Activated T-cell treated with anti-CD3 and anti-CD28 coated beads for 24 hours (primary cell): Measurements from ENCODE around the gene SLC2A9.
"Not testable (repeated sequence)": the region's sequence is repeated elsewhere in the genome, so short reads cannot be mapped to it uniquely, and the experiment has no call there.

Source experiments
- DNase-seq: peaks from one replicate; pipeline ENCODE4 v3.0.0-alpha.2; 2020; ENCODE audit warnings: low read depth

The SLC2A9 gene

GRCh38 chr4:9926586-9926985, 94.7 kb downstream of the SLC2A9 start:
- DNase-seq: no peak

- DNase-seq: no peak
Measured at GRCh38 chr4:9925750-9926439, 95.4 kb downstream of the SLC2A9 start.

DNA sequence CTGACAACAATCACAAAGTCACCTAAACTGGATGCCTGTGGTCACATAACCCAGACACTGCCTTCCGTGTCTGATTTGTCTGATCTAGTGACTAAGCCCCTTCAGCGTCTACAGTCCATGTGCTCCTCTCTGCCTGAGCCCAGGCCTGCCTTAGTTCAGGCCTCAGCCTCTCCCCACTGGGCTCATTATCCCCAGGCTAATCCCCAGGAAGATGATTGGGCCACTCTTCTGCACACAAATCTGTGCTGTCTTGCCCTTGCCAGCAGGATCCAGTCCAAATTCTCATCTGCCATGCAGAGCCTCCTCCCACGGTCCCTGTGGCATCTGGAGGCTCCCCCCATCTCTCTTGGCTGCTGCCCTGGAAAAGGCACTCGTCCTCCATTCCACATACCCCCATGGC, 96.5 kb downstream of the SLC2A9 start:
- DNase-seq: no peak

DNA sequence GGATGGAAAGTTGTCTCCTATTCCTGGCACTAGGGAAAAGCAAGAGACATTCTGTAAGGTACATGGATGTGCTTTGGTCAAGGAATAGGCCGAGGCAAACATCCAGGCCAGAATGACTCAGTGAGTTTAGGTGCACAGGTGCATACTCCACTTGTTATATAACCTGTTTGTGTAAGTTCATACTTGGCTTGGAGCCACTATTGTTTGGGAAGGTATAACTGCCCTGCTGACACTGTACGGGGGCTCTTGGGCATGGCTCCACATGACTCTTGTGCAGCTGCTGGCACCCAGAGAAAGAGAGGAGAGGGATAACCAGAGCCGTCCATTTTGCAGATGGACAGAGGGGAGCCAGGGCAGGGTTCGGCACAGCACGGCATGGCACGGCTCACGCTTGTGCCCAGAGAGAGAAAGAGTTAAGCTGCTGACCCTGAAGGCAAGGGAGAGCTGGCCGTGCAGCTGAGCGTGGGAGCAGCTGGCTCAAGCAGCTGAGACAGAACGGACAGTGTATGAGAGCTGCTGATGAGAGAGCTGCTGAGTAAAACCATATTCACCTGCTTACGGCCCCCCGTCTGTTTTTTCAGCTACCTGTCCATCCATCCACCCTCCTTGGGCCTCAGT, 98.0 kb downstream of the SLC2A9 start:
- DNase-seq: no peak

- DNase-seq: no peak
Measured at GRCh38 chr4:9921326-9921725, 100.0 kb downstream of the SLC2A9 start.

GRCh38 chr4:9920029-9920428, 101.3 kb downstream of the SLC2A9 start:
- no peak for DNase-seq

DNA sequence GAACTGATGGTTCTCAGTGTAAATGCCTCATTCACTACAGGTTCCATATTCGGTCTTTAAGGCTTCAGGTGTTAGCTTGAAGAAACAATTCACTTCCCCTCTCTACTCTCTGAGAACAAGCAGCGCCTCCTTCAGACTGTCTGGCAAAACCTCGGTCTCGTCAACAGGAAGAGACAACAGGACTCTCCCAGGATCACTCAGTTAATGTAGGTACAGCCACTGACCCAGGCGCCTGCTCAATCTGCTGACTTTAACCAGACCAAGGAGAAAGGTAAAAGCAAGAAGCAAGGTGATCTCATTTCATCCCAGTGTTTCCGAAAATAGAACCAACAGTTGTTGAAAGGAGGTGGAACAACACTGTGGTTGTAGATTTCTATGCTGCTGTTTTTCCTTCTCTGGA, 102.2 kb downstream of the SLC2A9 start:
- no peak for DNase-seq

- DNase-seq: no peak
Measured at GRCh38 chr4:9918484-9918883, 102.8 kb downstream of the SLC2A9 start.

GRCh38 chr4:9916937-9917336, 104.4 kb downstream of the SLC2A9 start:
- DNase-seq: no peak

DNA sequence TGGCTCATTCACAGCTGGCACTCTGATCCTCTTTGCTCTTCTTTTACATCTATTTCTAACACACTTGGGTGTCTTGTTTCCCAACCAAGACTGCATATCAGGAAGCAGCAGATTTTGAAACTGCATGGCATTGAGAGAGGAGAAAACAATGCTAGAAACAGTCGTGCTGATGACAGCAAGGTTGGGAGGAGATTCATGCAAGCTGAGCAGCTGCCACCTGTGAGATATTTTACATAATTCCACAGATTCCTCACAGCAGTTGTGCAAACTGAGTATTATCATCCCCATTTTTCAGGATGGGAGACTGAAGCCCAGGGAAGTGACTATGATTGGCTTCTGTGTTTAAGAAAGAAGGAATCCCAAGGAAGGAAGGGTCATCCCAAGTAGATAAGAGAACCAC, 105.0 kb downstream of the SLC2A9 start:
- no peak for DNase-seq

- no peak for DNase-seq
Measured at GRCh38 chr4:9913846-9914245, 107.5 kb downstream of the SLC2A9 start.

DNA sequence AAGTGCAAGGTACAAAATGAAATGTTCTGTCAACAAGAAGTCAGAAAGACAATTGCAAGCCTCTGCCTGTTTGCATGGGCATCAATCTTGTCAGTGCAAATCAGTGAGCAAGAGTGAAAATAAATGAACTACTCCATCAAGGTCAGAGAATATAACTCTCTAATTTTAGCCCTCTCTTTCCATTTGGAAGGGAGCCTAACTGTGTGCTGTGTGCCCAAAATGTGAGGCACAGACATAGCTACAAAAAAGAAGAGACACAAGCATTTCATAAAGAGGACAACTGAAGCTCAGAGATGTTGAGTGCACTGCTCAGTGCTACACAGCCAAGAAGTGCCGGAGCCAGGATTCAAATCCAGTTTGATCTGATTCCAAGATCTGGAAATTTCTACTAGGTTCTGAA, 114.3 kb downstream of the SLC2A9 start:
- DNase-seq: no peak

GRCh38 chr4:9904976-9905587, 116.2 kb downstream of the SLC2A9 start:
- DNase-seq: no peak

DNA sequence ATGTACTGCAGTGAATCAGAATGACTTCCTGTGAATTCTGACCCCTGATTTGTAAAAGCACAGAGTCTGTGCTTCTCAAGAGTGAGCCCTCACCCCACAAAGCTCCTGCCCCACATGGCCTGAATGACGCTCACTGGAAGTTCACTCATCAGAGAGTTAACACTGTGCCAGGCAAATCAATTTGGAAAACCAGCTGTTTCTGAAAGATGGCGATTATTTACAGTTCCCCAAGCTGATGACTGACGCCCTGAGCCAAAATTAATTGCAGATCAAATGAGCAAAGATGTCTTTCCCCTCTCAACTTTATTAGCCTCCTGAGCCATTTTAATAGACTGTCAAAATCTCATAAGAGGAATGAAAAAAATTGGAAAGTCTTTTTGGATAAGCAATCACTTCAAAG, 118.0 kb downstream of the SLC2A9 start:
- no peak for DNase-seq

DNA sequence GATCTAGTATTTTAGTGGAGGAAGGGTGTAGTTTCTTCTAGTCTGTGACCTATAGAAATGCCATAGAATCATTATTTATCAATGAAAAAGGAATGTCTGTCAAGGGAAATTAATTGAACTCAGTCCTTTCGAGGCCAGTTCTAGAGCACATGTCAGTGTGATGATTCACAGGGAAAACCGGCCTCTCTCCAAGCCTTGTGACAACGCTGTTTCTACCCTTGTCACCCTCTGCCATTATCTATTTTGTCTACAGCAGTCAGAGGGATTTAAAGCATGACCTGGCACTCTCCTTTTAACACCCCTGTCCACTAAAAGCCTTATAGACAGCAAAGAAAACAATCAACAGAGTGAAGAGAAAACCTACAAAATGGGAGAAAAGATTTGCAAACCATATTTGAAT, 120.0 kb downstream of the SLC2A9 start:
- no peak for DNase-seq

- DNase-seq: not testable (repeated sequence)
Measured at GRCh38 chr4:9900633-9901032, 120.7 kb downstream of the SLC2A9 start.

- no peak for DNase-seq
Measured at GRCh38 chr4:9899306-9900055, 121.8 kb downstream of the SLC2A9 start.

GRCh38 chr4:9898596-9899305, 122.5 kb downstream of the SLC2A9 start:
- no peak for DNase-seq

DNA sequence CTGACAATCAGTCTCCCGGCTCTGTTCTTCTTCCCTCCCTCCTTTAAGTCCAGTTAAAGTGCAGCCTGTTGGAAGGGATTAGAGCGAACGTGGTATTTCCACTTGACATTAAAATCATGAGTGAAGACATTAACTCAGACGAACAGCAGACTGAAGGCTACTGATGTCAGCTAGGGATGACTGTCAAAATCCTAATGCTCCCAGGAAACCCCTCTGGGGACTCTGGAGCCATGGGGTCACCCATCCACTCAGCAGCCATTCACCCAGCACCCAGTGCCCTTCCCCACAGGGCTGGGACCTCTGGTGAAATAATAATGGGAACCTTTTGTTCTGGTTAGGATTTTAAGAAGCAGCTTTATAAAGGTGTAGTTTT, 126.0 kb downstream of the SLC2A9 start:
- no peak for DNase-seq

DNA sequence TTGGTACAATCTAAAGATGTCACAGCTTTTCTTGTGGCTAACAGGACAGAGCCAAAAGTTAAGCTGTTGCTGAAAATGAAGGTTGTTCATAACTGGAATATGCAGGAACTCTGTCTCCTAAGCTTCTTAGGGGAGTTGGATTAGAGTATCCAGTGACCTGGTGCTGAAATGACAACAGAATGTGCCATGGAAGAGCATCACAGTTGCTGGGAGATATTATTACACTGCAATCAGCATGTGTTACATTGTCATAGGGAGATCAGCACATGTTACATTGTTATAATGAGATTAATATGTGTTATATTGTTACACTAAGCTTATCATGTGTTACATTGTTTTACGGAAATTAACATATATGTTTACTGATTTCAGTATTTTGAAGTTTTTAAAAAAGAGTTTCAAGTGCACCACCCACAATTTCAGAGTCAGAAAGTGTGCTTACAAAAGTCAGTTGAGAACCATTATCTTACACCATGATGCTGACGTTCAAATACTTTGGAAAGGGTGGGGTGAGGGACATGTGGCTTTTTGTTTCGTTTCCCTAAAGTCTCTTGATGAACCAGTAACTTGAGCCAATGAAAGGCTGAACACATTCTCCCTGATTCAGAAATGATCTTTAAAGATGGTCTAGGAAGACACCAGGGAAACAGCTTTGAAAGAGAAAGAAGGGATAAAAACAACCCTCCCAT, 126.5 kb downstream of the SLC2A9 start:
- DNase-seq: no peak

DNA sequence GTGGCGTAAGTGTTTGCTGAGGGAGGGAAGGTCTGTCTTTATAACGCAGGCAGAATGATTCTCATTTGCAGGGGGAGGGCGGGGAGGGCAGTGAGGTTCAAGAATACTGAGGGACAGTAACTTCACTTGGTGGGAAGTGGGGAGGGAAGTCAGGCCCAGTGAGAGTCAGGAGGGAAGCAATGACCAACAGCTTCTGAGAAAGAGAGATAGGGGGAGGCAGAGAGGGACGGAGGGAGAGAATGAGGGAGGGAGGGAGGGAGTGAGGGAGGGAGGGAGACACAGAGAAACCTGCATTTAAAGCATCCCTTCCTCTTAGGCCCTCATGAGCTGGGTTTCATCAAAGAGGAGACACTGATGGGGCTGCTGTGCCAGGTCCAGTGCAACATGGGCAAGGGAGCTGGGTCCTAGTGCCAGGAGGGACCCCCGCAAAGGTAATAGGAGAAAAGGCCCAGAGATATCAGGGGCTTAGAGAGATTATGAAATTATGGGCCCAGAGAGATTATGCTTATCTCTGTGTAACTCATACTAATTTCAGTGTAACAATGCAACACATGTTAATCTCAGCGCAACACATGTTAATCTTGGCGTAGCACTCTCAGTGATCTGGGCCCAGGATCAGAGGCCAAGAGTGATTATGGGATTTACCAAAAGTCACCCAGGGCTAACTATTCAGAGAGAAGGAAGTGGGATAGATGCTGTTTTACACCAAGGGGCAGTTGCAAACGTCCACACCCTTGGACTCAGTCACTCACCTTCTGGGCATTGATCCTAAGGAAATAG, 127.8 kb downstream of the SLC2A9 start:
- no peak for DNase-seq
